Natural killer cell (primary cell): Measurements from ENCODE around the gene PTPRJ. TPM values are rescaled to one million over a fixed set of nuclear protein-coding genes. Genes with fewer than 3 reads are reported as not detected.

ENCODE experiments used
- ATAC-seq, 3 donors: fragments of 150-1000 bp in 2 of 3; fragments of 200-7000 bp in 1 of 3; cut with Tn5 transposase; 1 replicate in 1 of 3; 2 replicates in 2 of 3; pipeline ENCODE4 v1.10.0; 2021; ENCODE audit warnings: mild to moderate bottlenecking in 2 of 3, moderate library complexity in 2 of 3
- DNase-seq, 2 donors: peaks; one replicate each; pipeline versions ENCODE4 v3.0.0 to v3.0.0-alpha.2; 2013 to 2021; ENCODE audit warnings: mixed read lengths in 1 of 2
- H3K27ac ChIP-seq: one replicate; pipeline ENCODE4 v1.5.1; 2013; ENCODE audit warnings: mild to moderate bottlenecking, low read length
- H3K27me3 ChIP-seq: one replicate; pipeline ENCODE4 v1.6.1; 2013; ENCODE audit warnings: low read length; ENCODE audit not compliant: control insufficient read depth, insufficient read depth
- H3K36me3 ChIP-seq: one replicate; pipeline ENCODE4 v1.6.1; 2013; ENCODE audit warnings: low read length; ENCODE audit not compliant: control insufficient read depth, insufficient read depth
- H3K4me1 ChIP-seq: one replicate; pipeline ENCODE4 v1.6.1; 2013; ENCODE audit warnings: low read length; ENCODE audit not compliant: control insufficient read depth, insufficient read depth
- H3K4me3 ChIP-seq: one replicate; pipeline ENCODE4 v1.5.1; 2013; ENCODE audit warnings: low read length
- H3K9me3 ChIP-seq: one replicate; pipeline ENCODE4 v1.6.1; 2013; ENCODE audit warnings: low read length; ENCODE audit not compliant: control insufficient read depth, insufficient read depth
- H3K27ac Mint-ChIP-seq, 2 donors: one replicate each; pipeline ENCODE4 v1.8.0; 2022; ENCODE audit warnings: mild to moderate bottlenecking in 2 of 2, mixed read lengths in 2 of 2, moderate library complexity in 1 of 2
- H3K27me3 Mint-ChIP-seq, 2 donors: one replicate each; pipeline ENCODE4 v1.8.0; 2022; ENCODE audit warnings: low read depth in 2 of 2, mixed read lengths in 2 of 2
- H3K36me3 Mint-ChIP-seq: one replicate; pipeline ENCODE4 v1.8.0; 2022; ENCODE audit warnings: mixed read lengths
- H3K4me1 Mint-ChIP-seq, 2 donors: one replicate each; pipeline ENCODE4 v1.8.0; 2022; ENCODE audit warnings: mixed read lengths in 2 of 2
- H3K4me3 Mint-ChIP-seq: one replicate; pipeline ENCODE4 v1.8.0; 2022; ENCODE audit warnings: mild to moderate bottlenecking, moderate library complexity, mixed read lengths
- H3K9me3 Mint-ChIP-seq, 2 donors: one replicate each; pipeline ENCODE4 v1.8.0; 2022; ENCODE audit warnings: mixed read lengths in 2 of 2
- CTCF ChIP-seq: fragments of 200-600 bp; IDR thresholded peaks from one replicate; pipeline ENCODE4 v1.8.0; 2022; ENCODE audit warnings: antibody characterized with exemption
- WGBS: methylation state at CpG from one replicate; pipeline ENCODE4 v1.1.7; 2013; ENCODE audit warnings: missing lambda C conversion rate; ENCODE audit not compliant: insufficient coverage; 5-methylcytosine and 5-hydroxymethylcytosine counted together
- intact Hi-C: fragments of 100-400 bp; cut with micrococcal nuclease; formaldehyde crosslinking; loops from one replicate; pipeline ENCODE4 v1.14.2; 2022
- total RNA-seq, 4 donors: library from RNA; stranded (reverse); fragments of 120-200 nt in 1 of 4; gene quantifications; one replicate each; pipeline versions ENCODE4 v1.2.3 to v1.2.4, GENCODE V29; 2013 to 2022

The PTPRJ gene
- total RNA-seq, 3 donors from 2014 or later (not counting 1 experiment from before 2014, with no cell fraction given): 110 to 127 (median 111) TPM

- no peak for DNase-seq
- Histone ChIP-seq H3K4me3 (no peak overlapping the region), H3K4me1 (peaks cover 45% of the 10 kb centered on the region), H3K9me3 (no peaks in the 10 kb centered on the region), H3K36me3 (peaks cover 7% of the 10 kb centered on the region), H3K27ac (peak overlapping the region; percentile 8), H3K27me3 (no peaks in the 10 kb centered on the region)
- intact Hi-C loops: no loop called here
- TF ChIP-seq CTCF: no peak
- ATAC-seq: no peak
- peaks cover 64 to 81% of the 10 kb centered on the region in 2 donors for H3K4me1 Mint-ChIP-seq
- peak overlapping the region; percentile 73 to 85 for H3K27ac Mint-ChIP-seq
- no peak overlapping the region for H3K4me3 Mint-ChIP-seq
- H3K9me3 Mint-ChIP-seq: no peaks in the 10 kb centered on the region
- H3K36me3 Mint-ChIP-seq: no peaks in the 10 kb centered on the region
- no peaks in the 10 kb centered on the region for H3K27me3 Mint-ChIP-seq
- 81% methylated on average over 9 of the region's 9 CpGs for WGBS
Observed at GRCh38 chr11:48043991-48044512, 63.7 kb downstream of the PTPRJ start.

GRCh38 chr11:48044577-48044976, 64.2 kb downstream of the PTPRJ start:
- 77% methylated on average over 7 of the region's 7 CpGs for WGBS
- H3K36me3 ChIP-seq: peaks cover 7% of the 10 kb centered on the region
- H3K27ac ChIP-seq: no peak overlapping the region
- intact Hi-C loops: no loop called here
- peak overlapping the region; percentile 73 to 85 for H3K27ac Mint-ChIP-seq
- TF ChIP-seq CTCF: no peak
- no peaks in the 10 kb centered on the region for H3K36me3 Mint-ChIP-seq
- no peak overlapping the region for H3K4me3 Mint-ChIP-seq
- no peak overlapping the region for H3K4me3 ChIP-seq
- DNase-seq (no peak), ATAC-seq (peak in 1 of 3 donors; percentile 44)
- peaks cover 61 to 76% of the 10 kb centered on the region in 2 donors for H3K4me1 Mint-ChIP-seq
- no peaks in the 10 kb centered on the region for H3K9me3 Mint-ChIP-seq
- H3K27me3 ChIP-seq: no peaks in the 10 kb centered on the region
- no peaks in the 10 kb centered on the region for H3K9me3 ChIP-seq
- H3K4me1 ChIP-seq: peaks cover 46% of the 10 kb centered on the region
- H3K27me3 Mint-ChIP-seq: no peaks in the 10 kb centered on the region

- TF ChIP-seq CTCF: no peak
- Histone ChIP-seq H3K27me3 (no peaks in the 10 kb centered on the region), H3K4me1 (peaks cover 56% of the 10 kb centered on the region), H3K4me3 (no peak overlapping the region), H3K27ac (no peak overlapping the region), H3K9me3 (no peaks in the 10 kb centered on the region), H3K36me3 (peaks cover 6% of the 10 kb centered on the region)
- H3K4me3 Mint-ChIP-seq: no peak overlapping the region
- WGBS: 67% methylated on average over 3 of the region's 5 CpGs
- intact Hi-C loops: no loop called here
- H3K27me3 Mint-ChIP-seq: no peaks in the 10 kb centered on the region
- no peaks in the 10 kb centered on the region for H3K36me3 Mint-ChIP-seq
- ATAC-seq: no peak
- no peaks in the 10 kb centered on the region for H3K9me3 Mint-ChIP-seq
- peak overlapping the region; percentile 73 to 85 for H3K27ac Mint-ChIP-seq
- DNase-seq: no peak
- peaks cover 69 to 76% of the 10 kb centered on the region in 2 donors for H3K4me1 Mint-ChIP-seq
Observed at GRCh38 chr11:48045536-48045935, 65.2 kb downstream of the PTPRJ start.

GRCh38 chr11:48047616-48048015, 67.3 kb downstream of the PTPRJ start:
- H3K27me3 ChIP-seq: no peaks in the 10 kb centered on the region
- H3K4me1 Mint-ChIP-seq: peaks cover 75 to 83% of the 10 kb centered on the region in 2 donors
- H3K9me3 Mint-ChIP-seq: no peaks in the 10 kb centered on the region
- peak overlapping the region in 1 of 2 donors; percentile 31 for H3K27ac Mint-ChIP-seq
- no peaks in the 10 kb centered on the region for H3K27me3 Mint-ChIP-seq
- DNase-seq (no peak), ATAC-seq (no peak)
- TF ChIP-seq CTCF: no peak
- no peak overlapping the region for H3K4me3 Mint-ChIP-seq
- H3K9me3 ChIP-seq: no peaks in the 10 kb centered on the region
- 78% methylated on average over 8 of the region's 8 CpGs for WGBS
- no peaks in the 10 kb centered on the region for H3K36me3 Mint-ChIP-seq
- peaks cover 74% of the 10 kb centered on the region for H3K4me1 ChIP-seq
- intact Hi-C loops: no loop called here
- no peak overlapping the region for H3K27ac ChIP-seq
- no peak overlapping the region for H3K4me3 ChIP-seq
- H3K36me3 ChIP-seq: no peaks in the 10 kb centered on the region
